Stimulated activated CD4-positive, alpha-beta T cell treated with anti-CD3 and anti-CD28 coated beads, Interleukin-1b, Interleukin-23, amount 100 ng/mL, for 24 hours (primary cell): ENCODE measurements around the gene KAT6B.

Experiments used
- DNase-seq, 4 experiments: peaks; one replicate each; pipeline ENCODE4 v3.0.0-alpha.2; 2020; ENCODE audit warnings: low read depth in 4 of 4, low spot score in 1 of 4

The KAT6B gene

DNA sequence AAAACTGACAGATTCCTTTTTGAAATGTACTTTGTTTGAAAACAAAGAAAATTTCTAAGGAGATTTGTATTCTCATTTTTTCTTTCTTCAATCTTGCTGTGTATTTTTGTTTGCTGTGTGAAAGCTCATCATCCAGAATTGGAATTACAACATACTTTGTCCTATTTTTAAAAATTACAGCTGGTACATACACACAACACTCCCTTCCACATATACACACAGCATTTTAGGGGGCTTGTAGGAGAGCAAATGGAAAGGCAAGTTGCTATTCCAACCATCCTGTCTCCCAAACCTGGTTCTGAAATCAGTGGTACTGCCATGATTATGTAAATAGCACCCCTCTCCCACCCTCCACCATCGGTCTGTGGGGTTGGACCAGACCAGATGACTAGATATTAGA lies 184.0 kb downstream of the KAT6B start:
- DNase-seq = no peak

DNA sequence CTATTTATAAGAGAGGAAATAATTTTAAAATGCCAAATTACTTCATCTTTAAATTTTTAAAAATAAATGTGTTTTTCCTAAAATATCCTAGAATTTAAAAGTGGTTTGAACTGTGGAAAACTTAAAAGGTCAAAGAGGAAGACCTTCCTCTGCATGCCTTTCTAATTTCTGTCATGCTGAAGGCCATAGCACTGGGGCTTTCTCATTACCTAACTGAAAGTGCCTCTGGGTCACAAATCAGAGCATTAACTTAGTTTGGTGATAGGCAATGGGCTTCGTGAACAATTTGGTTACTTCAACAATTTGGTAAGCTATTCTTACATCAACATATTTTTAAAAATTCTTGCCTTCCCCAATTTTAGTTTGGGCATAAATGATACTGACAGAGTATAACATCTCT lies 184.8 kb downstream of the KAT6B start:
- DNase-seq = no peak

DNA sequence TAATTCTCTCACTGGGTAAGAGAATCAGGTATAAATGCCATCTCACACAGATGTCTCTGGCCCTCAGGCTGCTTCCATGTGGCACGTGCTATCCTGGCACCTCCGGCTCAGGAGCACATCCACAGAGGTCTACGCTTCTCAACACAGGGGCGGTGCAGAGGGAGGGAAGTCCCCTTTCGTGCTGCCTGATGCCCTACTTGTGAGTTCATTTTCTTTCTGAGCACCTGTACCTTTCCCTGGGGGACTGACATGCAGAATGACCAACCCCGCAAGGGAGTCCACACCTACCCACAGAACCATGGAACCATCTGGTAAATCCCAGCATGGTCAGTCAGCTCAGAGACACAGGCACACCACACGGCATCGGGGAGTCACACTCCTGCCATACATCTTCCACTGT lies 186.1 kb downstream of the KAT6B start:
- DNase-seq = no peak

DNA sequence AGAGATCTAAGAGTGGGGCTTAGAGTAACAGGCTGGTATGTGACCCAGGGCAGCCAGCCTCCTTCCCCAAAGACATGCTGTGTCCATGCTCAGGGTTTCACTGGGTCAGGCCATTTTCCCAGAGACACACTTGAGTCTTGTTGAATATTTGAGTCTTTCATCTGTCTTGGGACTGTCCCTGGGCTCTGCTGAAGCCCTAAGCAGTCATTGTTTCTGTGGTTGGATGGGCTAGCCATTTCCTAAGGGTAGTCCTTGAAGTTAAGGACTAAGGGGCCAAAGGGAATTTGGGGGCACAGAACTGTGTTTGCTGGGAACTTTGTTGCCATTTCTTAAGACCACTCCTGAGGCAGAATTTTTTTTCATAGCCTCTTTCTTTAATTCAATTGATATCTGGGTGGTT lies 186.6 kb downstream of the KAT6B start:
- DNase-seq = no peak

DNA sequence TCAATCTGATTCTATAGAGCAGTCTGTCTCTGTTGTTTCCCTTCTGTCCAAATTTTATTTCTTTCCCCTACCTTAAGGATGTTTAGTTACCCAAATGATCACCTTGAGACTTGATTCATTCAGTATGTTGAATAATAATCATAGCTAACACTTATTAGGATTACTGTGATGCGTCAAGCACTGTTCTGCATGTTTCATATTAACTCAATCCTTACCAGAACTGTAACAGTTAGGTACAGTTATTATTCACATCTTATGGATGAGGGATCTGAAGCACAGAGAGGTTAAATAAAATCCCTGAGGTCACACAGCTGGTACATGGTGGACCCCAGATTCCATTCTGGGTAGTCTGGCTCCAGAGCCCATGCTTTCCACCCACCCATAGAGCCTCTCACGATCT lies 187.1 kb downstream of the KAT6B start:
- no peak for DNase-seq

DNA sequence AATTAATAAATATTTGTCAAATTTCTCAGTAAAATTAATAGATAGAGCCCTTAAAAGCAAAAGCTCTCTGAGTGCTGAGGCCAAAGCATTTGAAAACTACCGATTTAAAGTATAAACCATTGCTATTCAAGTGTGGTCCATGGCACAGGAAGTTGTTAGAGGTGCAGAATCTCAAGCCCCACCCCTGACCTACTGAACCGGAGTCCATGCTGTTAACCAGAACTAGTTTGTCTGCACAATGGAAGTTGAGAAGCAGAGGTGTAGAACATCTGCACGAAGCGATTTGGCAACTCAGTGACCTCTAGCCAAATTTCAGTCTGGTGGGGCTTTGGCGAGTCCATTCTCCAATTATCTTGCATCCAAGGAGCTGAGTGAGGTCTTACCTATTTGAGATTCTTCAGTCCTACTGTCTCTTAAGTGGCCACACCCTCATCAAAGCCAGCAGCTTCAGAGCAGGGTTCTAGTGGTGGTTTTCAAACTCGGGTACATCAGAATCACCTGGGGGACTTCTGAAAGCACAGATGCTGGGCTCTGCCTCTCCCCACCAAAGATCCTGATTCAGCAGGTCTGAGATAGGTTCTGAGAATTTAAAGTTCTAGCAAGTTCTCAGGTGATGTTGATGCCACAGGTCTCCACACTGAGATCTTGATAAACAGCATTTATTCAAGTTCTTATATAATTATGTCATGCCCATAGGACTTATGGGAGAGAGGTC lies 188.3 kb downstream of the KAT6B start:
- DNase-seq = no peak

DNA sequence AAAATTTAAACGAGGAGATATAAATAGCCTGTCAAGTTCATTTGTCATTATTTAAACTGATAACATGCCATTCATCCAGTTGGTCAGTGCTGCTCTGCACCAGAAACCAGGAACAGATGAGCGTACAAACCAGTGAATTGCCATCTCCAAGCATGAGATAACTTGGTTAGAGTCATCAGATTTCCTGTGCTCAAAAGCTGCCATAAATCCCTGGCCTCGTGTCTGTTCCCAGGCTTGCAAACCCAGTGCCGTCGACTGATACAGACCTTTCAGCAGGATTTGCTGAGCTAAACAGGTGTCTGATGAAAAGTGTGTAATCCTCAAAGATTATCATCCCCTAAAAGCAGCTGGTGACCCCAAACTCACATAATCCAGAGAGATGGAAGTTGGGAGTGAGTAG lies 189.0 kb downstream of the KAT6B start:
- DNase-seq = no peak

DNA sequence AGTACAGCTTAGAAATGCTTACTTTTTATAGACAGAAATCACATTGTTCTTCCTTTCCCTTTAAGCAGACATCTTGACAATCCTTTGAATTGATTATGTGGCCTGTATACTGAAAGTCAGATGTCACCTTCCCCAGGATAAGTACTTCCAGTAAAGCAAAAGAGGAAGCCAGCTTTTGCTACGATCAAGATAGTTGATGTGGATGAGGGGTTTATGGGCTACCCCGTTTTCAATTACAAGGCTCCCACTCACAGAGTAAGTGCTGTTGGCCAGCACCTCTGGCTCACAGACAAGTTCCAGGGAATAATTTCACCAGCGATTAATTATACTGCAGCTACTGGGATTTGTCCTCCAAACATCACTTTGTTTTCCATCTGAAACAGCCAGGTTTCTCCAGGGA lies 189.9 kb downstream of the KAT6B start:
- DNase-seq = no peak

DNA sequence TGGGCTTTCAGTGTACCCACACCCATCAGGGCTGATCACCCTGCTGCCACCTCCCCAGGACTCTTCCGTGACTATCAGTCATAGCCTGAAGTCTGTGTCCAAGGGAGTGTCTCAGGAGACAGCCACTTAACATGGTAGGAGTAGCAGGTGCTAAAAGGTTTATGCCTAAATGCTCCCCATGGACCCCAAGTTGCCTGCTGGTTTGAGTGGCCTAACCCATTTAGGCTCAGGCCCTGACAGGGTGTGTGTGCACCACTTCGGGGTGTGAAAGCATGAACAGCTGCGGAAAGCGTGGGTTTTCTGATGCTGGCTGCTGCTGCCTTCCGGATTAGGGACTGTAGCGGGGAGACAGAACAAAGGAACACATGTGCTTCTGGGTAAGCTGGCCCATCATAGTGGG lies 191.9 kb downstream of the KAT6B start:
- no peak for DNase-seq

DNA sequence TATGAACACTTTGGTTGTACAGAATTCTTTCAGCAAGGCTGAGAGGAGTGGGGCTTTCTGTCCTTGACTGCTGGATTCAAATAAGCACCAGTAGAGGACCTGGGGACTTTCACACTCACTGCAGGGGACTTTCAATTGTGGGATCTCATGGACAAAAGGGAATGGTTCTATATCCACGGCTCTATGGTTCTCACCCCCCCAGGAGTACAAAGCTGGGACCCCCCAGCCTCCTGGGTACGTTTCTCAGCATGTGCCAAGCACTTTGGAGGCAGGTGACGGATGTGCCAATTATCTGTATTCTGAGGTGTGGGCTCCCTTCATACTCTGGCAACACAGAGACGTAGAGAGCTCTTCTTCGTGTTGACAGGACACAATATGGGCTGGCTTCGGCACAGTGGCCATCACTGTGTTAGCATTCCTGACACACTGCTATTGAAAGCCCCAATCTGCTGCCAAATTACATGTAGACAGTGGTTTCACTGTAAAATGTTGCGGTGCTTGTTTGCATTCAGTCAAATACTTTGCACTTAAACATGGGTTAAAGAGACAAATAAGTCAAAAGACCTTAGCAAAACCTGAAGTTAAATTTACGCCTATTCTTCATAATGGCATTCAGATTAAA lies 192.4 kb downstream of the KAT6B start:
- DNase-seq = no peak

DNA sequence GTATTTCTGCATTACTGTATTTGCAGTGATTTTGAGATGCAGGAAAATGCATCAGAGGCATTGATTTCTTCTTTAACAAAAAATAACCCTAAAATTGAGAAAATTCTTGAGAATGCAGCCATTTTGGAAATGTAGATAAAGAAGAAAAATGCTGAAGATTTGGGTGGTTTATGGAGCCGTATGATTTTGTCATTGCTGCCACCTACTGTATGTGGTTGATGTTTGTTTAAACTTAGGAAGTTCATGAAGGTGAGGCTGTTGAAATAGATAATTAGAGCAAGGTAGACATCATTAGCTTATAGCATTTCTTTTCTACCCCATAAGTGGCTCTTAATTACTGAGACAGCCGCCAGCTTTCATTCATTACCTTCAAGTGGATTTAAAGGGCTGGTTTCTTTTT lies 193.0 kb downstream of the KAT6B start:
- no peak for DNase-seq

DNA sequence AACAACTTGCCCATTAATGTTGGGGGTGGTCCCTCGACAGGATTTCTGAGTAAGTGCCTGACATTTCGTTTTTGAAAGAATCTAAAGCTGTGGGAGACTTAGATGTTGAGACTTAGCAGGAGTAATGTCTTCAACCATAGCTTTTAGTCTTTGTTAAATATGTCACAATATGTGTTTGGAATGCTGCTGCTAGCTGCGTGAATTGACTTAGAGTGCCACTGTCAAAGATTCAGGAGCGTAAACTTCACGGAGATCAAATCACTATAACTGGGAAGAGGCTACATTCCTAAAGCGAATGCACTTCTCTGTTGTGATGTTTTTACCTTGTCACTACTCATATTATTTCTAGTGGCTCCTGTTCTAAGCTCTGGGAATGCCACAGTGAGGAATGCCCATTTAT lies 193.8 kb downstream of the KAT6B start:
- no peak for DNase-seq

DNA sequence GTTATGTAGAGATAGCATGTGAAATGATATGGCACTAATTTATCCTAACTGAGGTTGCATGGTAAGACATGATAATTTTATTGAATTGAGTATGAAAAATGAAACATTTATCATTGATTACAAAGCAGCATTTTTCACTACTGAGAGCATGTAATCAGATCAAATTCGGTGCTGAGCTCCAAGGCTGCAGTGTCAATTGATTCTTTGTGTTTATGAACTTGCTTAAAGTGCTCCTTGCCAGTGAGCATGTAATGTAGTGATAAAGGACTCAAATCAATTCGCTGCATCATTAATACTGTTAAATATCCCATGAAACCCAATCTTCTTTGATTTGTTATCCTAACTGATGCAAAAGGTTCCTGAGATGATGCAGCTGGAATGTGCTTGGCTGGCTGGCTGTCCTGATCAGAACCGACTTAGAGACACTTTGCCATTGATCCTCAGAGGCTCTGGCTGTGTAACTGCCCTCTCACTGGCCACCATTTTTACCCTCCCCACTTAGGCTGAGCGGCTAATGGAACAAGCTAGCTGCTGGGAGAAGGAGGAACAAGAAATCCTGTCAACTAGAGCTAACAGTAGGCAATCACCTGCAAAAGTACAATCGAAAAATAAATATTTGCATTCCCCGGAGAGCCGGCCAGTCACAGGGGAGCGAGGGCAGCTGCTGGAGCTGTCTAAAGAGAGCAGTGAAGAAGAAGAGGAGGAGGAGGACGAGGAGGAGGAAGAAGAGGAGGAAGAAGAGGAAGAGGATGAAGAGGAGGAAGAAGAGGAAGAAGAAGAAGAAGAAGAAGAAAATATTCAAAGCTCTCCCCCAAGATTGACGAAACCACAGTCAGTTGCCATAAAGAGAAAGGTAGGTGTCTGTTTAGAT lies 195.2 kb downstream of the KAT6B start:
- DNase-seq = no peak

DNA sequence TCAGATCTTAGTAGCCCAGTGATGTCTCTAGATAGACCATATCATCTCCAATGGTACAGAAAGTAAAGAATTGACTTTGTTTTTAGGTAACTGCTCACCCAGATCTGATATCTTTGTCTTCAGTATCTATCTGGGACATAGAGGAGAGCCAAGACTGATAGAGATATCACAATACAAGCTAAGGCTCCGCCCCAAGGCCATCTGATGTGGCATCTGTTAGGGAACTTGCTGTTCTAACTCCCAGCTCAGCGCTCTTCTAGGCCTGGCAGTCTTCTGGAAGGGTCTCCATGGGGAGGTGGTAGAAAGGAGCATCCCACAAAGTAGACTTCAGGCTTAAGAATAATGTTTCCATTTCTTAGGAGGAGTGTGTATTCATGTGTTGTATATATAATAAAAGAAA lies 196.7 kb downstream of the KAT6B start:
- DNase-seq = no peak

DNA sequence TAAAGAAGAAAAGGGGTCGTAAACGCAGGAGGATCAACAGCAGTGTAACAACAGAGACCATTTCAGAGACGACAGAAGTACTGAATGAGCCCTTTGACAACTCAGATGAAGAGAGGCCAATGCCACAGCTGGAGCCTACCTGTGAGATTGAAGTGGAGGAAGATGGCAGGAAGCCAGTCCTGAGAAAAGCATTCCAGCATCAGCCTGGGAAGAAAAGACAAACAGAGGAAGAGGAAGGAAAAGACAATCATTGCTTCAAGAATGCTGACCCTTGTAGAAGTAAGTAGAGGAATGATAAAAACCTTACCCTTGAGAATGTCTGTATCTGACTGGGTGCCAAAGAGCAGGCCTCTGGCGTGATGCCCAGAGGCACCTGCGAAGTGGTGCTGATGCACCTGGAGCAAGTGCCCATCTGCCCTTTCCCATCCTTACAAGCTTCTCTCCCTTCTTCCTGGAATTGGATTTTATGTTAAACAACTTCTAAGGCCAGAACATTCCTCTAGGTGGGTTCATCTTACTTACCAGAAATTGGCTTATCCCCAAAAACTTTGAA lies 198.6 kb downstream of the KAT6B start:
- no peak for DNase-seq

DNA sequence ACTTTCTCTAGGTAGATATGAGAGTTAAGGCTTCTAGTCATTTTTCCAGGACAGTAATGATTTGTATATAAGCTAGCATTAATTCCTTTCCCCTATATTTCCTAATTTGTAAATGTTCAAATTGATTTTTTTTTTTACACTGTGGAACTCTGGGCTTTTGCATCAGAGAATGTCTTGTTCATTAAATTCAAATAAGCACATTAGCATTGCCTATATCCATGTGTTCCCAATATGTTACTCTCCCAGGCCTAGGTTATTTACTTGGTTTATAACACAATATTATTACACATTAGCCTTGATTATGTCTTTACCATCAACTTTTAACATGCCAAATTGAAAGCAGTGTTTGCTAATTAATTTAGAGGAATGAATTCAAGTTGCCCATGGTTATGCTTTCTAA lies 201.6 kb downstream of the KAT6B start:
- DNase-seq = no peak

DNA sequence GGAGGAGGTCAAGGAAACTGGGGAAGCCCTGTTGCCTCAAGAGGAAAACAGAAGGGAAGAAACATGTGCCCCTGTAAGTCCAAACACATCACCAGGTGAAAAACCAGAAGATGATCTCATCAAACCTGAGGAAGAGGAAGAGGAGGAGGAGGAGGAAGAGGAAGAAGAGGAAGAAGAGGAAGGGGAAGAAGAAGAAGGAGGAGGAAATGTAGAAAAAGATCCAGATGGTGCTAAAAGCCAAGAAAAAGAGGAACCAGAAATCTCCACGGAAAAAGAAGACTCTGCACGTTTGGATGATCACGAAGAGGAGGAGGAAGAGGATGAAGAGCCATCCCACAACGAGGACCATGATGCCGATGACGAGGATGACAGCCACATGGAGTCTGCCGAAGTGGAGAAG lies 202.3 kb downstream of the KAT6B start:
- no peak for DNase-seq

DNA sequence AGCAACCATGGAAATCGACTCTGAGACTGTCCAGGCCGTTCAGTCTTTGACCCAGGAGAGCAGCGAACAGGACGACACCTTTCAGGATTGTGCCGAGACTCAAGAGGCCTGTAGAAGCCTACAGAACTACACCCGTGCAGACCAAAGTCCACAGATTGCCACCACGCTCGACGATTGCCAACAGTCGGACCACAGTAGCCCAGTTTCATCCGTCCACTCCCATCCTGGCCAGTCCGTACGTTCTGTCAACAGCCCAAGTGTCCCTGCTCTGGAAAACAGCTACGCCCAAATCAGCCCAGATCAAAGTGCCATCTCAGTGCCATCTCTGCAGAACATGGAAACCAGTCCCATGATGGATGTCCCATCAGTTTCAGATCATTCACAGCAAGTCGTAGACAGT lies 203.0 kb downstream of the KAT6B start:
- no peak for DNase-seq

DNA sequence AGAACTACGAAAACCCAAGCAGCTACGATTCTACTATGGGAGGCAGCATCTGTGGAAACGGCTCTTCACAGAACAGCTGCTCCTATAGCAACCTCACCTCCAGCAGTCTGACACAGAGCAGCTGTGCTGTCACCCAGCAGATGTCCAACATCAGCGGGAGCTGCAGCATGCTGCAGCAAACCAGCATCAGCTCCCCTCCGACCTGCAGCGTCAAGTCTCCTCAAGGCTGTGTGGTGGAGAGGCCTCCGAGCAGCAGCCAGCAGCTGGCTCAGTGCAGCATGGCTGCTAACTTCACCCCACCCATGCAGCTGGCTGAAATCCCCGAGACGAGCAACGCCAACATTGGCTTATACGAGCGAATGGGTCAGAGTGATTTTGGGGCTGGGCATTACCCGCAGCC lies 203.5 kb downstream of the KAT6B start:
- no peak for DNase-seq

DNA sequence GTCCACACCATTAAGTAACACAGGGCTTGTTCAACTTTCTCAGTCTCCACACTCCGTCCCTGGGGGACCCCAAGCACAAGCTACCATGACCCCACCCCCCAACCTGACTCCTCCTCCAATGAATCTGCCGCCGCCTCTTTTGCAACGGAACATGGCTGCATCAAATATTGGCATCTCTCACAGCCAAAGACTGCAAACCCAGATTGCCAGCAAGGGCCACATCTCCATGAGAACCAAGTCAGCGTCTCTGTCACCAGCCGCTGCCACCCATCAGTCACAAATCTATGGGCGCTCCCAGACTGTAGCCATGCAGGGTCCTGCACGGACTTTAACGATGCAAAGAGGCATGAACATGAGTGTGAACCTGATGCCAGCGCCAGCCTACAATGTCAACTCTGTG lies 204.0 kb downstream of the KAT6B start:
- DNase-seq = no peak

DNA sequence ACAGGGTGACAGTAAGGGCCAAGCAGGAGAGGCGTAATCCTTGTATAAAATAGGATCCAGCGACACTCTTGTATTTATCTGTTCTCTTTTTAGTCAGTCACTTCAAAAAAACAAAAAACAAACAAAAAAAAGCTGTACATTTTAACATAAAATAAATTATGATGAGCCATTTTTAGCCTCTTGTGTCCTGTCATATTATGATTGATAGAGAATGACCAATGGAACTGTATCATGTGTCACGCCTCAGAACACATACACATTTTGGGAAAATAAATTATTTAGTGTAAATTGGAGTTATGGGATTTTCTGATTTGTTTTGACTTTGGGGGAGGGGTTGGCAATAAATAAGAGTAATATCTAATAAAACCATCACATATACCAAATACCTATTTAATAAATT lies 205.7 kb downstream of the KAT6B start:
- DNase-seq = no peak

DNA sequence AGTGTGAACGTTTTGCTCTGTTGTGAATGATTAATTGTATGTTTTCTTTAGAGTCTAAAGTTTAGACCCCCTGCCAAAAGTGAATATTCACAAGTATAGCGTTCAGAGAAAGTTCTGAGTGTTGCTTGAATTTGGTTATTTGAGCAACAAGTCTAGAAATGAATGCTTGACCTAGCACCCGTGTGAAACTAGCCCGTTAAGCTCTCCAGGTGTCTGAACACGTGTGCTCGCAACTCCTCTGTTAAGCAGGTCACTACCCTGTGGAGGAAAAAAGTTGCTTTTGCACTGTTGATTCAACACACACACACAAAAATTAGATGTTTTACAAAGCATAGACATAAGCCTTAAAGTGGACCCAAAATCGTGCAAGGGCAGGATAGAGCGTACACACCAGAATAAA lies 206.4 kb downstream of the KAT6B start:
- DNase-seq = no peak
